NK-92 (cell line): ENCODE measurements around the gene BCLAF1.
A peak's percentile ranks its signal among the peaks of the same experiment; 100 is the strongest.

Source experiments
- DNase-seq: peaks from one replicate; lab custom pipeline; 2025; ENCODE audit not compliant: unreplicated experiment; lab: John Stamatoyannopoulos, UW

Gene BCLAF1, protein sequence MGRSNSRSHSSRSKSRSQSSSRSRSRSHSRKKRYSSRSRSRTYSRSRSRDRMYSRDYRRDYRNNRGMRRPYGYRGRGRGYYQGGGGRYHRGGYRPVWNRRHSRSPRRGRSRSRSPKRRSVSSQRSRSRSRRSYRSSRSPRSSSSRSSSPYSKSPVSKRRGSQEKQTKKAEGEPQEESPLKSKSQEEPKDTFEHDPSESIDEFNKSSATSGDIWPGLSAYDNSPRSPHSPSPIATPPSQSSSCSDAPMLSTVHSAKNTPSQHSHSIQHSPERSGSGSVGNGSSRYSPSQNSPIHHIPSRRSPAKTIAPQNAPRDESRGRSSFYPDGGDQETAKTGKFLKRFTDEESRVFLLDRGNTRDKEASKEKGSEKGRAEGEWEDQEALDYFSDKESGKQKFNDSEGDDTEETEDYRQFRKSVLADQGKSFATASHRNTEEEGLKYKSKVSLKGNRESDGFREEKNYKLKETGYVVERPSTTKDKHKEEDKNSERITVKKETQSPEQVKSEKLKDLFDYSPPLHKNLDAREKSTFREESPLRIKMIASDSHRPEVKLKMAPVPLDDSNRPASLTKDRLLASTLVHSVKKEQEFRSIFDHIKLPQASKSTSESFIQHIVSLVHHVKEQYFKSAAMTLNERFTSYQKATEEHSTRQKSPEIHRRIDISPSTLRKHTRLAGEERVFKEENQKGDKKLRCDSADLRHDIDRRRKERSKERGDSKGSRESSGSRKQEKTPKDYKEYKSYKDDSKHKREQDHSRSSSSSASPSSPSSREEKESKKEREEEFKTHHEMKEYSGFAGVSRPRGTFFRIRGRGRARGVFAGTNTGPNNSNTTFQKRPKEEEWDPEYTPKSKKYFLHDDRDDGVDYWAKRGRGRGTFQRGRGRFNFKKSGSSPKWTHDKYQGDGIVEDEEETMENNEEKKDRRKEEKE

DNA sequence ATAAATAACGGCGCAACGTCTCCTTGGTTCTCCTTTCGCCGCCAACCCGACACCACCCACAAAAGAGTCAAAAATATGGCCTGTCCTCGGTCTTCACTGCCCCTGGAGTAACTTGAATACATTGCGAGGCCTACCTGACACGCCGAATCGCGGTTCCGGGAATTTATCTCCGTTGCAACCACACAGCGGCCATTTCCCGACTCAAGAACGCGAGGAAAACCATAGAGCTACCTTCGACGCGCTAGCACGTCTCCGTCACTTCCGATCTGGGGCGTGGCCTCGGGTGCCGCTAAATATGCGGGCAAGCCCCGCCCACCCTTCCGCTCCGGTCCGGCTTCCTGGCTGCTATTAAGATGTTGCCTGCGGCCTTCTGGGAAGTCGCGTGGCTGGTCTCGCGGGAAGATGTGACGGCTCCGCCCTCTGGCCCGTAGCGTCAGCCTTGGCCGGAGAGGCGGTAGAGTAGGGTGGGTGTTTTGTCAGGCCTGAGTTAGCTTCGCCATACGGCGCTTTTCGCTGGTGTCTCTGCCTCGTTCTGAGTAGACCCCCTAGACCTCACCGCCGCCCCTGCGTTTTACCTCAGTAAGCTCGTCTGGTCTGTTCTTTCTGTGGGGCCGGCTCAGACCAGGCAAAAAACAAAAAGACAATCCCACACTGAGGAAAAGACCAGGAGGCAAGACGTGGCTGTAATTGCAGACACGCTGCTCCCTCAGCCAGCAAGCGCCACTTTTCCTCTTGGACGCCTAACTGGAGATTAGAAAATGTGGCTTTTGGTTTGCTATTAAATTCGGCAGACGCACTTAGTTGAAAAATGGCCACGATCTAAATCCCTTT lies at the start of gene BCLAF1:
BCLAF1 (minus strand) TSS at position 268 of the 831 bp plus-strand sequence. CDS start 9,980 bp downstream, outside the sequence.
- DNase-seq = peak; percentile 93

DNA sequence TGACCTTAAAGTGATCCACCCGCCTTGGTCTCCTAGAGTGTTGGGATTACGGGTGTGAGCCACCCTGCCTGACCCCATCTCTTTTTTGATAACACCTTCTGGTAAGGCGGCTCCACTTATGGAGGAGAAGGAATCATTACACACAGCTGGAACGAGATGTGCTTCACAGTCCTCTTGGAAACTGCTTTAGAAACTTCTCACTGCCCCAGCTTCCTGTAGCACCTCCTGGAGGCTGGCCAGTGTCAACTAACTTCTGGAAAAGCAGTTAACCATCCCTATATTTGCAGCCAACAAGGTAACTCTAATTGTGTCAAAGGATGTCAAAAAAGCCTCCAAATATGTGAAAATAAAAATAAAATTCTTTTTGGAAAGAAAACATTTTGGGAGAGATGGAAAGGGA lies 48.8 kb upstream of the BCLAF1 start:
- no peak for DNase-seq

DNA sequence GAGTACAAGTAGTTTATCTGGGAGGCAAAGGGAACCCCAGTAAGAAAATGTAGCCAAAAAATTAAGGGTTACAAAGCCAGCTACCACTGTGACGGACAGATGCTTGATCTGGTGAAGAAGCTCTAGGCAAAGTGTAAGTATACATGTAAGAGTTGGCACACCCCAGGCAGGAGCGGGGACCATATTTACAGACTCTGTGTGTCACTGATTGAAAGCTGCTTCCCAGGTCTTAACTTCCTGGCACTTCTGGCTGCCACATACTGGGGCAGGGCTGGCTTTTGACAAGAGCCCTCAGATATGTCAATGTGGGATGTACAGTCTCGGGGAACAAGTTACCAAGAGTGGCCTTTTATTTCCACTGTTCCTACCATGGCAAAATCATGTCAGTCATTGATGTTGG lies 48.0 kb upstream of the BCLAF1 start:
- no peak for DNase-seq

DNA sequence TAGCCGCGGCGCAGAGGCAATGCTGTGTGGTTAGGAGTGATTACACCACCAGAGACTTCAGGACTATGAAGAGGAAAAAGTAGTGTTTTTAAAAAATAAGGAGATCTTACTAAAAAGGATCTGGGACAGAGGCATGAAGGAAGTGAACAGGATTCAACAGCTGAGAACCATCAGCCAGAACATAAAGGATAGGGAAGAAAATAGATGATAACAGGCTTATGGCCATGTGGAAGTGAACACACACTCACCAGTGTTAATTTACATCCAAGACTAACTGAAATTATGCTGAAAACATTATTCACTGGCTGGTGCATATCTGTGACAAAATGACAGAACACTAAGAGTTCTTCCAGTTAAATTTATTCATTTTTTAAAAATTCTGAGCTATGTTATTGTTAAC lies 47.5 kb upstream of the BCLAF1 start:
- no peak for DNase-seq

DNA sequence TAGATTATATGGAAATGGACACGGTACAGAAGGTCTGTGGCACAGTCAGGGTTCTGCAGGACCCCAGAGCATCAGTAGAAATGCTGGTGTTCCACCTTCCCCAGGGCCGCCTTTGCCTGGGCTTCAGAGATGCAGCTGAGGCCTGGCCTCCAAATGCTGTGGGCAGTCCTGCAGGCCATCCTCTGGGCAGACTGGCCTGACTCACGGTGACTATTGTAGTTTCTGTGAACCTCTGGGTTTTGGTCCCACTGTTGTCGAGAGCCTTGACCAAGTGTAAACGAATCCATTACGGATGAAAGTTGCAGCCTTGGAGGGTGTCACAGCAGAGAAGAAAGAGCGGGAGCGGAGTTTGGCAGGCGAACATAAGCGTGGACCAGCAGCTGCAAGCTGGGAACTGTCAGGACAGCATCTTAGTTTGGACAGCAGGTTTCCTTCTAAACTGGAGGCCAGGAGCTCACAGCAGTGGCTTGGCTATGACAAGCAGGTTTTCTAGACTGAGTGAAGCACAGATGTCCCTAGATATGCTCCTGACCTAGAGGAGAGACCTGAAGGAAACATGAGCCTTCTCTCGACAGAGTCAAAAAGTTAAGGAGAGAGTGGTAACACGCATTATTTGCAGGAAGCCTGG lies 46.2 kb upstream of the BCLAF1 start:
- no peak for DNase-seq

DNA sequence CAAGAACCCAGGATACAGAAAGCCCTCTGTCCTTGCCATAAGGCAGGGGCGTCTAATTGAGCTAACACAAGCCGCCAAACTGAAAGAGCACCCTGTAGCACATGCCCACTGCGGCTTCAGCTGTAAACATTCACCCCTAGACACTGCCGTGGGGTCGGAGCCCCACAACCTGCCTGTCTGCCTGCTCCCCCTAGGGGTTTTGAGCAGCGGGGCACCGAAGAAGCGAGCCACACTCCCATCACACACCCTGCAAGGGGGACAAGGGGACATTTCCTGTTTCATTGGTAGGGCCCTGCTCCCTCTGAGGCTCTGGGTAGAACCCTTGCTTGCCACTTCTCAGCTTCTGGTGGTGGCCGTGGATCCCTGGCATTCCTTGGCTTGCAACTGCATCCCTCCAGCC lies 45.2 kb upstream of the BCLAF1 start:
- no peak for DNase-seq

DNA sequence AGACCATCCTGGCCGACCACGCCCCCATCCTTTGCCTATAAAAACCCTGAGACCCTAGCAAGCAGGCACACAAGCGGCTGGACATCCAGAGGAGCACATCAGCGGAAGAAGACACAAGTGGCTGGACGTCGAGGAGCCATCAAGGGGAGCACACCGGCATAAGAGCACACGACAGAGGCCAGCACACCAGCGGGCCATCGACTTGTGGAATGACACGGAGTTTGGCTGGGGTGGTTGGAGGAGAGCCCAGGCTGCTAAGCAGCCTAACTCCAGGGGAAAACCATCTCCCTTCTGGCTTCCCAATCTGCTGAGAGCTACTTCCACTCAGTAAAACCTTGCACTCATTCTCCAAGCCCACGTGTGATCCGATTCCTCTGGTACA lies 44.8 kb upstream of the BCLAF1 start:
- no peak for DNase-seq

DNA sequence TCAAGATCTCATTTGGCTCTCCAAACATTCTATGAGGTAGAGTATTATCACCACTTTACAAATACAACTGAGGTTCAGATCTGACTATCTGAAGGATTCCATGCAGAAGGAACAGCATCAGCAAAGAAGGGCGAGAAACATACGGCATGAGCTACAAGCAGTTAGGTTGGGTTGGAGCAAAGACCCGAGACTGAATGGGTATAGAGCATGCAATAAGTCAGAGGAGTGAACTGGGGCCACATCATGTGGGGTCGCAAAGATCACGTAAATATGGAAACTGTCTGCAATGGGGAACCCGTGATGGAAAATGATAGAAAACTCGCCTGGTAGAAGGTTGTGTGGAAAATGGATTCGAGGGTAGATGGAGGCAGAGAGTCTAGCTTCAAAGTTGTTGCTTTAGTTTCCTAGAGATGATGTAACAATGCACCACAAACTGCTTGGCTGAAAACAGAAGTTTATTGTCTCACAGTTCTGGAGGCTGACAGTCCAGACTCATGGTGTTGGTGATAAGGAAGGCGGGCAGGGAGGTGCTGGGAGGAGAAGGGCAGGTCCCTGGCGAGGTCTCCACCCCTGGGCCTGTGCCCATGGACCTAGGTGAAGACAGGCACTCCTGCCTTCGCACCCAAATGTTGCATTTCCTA lies 44.3 kb upstream of the BCLAF1 start:
- DNase-seq = no peak

DNA sequence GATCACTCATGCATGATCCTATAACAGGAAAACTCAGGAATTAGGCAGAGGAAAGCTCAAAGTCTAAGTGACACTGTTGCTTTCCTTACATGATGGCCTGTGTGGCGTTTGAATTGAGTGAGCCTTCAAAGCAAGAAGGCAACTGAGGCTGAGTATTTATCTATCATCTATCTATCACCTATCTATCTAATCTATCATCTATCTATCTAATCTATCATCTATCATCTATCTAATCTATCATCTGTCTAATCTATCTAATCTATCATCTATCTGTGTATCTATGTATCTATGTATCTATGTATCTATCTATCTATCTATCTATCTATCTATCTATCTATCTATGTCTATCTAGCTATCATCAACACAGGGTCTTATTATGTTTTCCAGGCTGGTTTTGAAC lies 41.8 kb upstream of the BCLAF1 start:
- no peak for DNase-seq

DNA sequence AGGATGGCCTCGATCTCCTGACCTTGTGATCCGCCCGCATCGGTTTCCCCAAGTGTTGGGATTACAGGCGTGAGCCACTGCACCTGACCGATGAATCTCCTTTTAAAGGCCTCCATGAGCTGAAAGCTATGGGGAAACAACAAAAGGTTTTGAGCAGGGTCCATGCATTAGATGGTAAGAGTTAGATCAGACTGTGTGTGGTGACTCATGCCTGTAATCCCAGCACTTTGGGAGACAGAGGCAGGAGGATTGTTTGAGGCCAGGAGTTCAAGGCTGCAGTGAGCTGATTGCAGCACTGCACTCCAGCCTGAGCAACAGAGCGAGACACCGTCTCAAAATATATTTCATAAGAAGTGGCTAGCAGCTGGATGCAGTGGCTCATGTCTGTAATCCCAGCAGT lies 41.0 kb upstream of the BCLAF1 start:
- DNase-seq = no peak

DNA sequence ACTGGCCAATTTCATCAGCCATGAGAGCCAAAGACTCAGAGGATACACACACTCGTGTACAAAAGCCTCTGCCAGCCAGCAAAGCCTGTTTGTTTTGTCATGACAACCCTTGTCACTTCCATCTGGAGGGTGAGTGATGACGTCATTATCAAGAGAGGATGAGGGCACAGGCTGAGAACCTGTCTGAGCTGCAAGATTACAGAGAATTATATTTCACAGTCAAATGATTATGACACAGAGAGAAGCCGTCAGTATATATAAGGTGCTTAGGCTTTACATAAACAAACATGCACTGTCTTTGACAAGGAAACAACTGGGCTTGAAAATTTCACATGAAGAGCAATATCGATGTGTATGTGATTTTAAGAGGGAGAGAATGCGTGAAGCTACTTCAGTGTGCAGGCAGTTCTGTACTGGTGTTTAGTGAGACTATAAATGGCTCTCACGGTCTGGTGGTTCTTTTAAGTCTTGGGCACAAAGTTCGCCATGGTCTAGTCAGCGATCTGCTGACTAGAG lies 36.5 kb upstream of the BCLAF1 start:
- DNase-seq = no peak

DNA sequence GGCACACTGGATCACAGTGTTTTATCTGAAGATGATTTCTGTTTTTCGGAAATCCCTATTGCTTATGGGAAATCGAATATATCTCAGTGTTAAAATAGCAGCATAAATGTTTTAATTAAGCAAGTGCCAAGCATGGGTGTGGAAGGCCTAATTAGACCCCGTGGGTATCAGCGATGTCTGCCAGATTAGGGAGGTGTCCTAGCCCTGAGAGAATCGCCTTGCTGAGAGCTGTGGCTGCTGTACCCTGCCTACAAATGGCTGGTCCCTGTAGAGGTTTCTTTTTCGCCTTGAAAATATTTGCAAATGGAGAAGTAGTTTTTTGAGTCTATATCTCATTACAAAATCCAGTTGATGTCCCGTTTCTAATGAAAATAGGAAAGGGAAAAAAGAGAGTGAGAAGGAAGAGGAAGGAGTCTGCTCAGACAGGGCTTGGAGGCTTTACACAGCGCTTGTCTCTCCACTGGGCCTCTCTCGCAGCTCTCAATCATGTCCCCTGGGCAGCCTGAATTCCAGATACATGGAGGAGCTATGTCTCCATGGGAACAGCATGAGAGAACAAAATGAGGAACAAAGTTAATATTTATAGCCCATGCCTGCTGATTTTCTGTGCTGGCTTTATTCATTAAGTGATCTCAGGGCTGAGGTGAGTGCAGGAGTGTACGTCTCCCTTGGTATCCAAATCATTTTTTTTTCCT lies 35.2 kb upstream of the BCLAF1 start:
- DNase-seq = no peak

DNA sequence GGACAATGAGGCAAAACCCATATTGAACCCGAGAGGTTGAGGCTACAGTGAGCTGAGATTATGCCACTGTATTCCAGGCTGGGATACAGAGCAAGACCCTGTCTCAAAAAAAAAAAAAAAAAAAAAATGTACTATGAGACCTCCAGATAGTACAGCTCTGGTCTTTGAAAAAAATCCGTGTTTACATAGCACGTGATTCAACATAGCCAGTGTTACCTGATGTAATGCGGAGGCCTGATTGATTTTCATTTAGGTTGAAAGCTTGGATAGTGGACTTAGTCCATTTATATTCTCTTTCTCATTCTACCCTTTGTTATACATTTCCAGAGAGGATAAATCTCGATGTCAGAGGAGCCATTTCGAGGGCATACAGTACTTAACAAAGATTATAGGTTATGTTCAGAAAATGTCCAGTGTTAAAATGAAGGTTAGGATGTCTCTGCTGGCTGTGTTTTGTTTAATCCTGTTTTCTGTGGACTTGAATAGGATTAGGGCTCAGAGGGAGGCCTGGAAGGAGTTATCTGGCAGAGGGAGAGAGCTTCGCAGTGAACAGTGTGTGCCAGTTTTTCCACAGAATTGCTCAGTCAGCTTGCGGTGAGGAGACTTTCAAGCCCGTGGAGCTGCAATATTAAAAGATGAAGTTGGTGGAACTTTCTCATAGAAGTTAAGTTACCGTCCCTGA lies 33.9 kb upstream of the BCLAF1 start:
- no peak for DNase-seq

DNA sequence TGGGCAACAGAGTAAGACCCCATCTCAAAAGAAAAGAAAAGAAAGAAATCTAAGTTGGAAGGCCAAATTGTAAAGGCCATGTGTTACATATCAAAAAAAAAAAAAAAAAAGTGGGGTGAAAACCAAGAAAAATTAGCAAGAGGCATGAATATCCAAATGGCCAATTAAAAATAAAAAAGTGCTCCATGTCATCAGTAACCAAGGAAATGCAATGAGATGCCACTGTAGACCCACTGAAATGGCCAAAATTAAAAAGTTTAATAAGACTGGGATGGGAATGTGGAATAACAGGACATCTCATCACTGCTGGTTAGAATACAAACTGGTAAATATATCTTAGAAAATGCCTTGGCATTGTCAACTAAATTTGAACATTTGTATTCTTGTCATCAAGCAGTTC lies 30.1 kb upstream of the BCLAF1 start:
- DNase-seq = no peak

DNA sequence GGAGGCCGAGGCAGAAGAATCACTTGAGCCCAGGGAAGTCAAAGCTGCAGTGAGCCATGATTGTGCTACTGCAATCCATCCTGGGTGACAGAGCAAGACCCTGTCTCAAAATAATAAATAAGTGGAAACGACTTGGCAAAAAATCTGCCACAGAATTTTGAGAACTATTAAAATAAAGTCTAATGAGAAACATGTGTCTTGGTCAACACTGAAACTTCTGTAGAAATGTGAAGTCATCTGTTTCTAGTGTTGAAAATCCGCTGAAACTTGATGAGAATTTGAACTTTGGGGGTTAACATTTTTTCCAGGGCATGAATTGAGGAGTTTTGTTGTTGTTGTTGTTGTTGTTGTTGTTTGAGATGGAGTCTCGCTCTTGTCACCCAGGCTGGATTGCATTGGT lies 29.0 kb upstream of the BCLAF1 start:
- DNase-seq = no peak

DNA sequence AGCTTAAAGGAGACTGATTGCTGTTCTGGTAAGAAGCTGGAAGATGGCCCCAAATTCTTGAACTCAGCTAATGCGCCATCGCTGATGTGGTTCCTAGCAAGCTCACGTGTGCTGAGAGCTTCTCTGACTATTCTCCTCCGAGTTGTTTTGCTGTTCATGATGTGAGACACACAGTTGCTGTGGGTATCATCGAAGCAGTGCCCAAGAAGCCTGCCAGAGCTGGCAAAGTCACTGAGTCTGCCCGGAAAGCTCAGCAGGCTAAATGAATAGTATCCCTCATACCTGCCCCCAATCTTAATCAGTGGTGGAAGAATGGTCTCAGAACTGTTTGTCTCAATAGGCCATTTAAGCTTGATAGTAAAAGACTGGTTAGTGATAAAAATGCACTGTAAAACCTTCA lies 28.3 kb upstream of the BCLAF1 start:
- no peak for DNase-seq

DNA sequence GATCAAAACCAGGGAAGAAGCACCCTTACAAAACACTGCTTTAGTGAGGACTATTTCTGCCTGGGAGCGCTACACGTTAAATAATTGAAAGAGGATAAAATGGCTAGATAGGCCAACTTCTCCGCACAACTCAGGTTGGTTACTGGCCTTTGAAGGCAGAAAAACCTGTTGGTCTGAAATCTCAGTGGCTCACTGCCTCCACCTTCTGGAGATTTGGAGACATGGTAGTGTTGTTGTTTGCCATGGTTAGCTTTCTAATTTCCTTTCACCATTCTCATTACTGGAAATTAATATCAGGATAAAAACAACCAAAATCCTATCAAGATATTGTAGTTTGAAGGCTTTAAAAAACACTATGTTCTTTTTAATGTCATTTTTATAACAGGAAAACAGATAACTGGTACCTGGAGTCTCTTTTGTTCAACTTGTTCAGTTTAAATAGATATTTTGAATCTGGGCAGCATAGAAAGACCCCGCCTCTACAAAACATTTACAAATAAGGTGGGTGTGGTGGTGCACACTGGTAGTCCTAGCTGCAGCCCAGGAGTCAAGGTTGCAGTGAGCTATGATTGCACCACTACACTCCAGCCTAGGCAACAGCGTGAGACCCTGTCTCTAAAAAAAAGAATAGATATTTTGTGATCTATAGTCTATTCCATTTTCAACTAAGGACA lies 27.5 kb upstream of the BCLAF1 start:
- no peak for DNase-seq

DNA sequence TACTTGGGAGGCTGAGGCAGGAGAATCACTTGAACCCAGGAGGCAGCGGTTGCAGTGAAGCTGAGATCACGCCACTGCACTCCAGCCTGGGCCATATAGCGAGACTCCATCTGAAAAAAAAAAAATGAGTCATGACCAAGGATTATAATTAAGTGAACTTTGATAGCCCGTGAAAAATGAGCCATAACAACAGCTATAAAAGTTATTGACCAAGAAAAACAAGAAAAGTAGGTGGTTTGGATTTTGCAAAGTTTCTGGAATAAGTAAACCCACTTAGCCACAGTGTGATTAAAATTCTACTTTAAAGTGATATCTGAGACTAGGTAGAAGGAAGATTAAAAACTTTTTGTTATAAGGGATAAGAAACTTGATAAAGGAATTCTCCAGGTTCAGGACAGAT lies 25.9 kb upstream of the BCLAF1 start:
- no peak for DNase-seq
